Measurements from ENCODE around the gene PJA2. TPM values are rescaled to one million over a fixed set of nuclear protein-coding genes. Genes with fewer than 3 reads are reported as not detected.
"Not testable (repeated sequence)": the region's sequence is repeated elsewhere in the genome, so short reads cannot be mapped to it uniquely, and the experiment has no call there.

The PJA2 gene
- total RNA-seq, 1 donor from 2014 or later, result 53.8 TPM

DNA sequence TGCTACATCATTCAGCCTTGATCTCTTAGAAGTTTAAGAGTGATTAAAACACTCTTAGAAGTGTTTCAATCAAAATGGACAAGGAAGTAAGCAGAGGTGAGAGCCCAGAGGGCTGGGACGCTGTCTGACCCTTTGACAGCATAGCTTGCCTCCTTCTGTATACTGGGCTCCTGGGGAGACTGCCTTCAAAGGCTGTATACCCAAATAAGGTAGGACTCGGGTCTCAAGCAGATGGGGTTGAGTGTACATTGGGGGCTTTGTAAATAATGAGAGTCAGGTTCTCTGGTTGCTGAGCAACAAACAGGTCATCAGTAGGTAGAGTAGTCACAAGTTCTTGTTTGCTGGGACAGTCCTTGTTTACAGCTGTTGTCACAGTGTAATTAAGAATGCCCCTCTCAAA, 97.1 kb downstream of the PJA2 start:
- intact Hi-C loops (cut with micrococcal nuclease), result no loop called here

DNA sequence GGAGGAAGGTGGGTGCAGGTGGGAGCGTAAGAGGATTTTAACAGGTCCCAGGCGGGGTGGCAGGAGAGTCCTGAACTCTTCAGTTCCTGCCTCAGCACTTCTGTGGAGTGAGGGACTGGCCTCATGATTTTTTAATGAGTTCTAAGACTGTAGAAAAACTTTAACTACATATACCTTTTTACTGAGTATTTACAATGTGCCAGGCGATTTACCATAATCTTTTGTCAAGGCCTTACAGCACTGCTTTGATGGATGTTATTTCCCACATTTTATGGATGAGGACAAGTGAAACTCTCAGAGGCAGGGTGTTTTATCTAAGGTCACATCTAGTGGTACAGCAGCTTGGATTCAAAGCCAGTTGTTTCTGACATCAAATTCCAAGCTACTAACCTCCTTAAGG, 99.5 kb downstream of the PJA2 start:
- intact Hi-C loops (cut with micrococcal nuclease), result no loop called here

DNA sequence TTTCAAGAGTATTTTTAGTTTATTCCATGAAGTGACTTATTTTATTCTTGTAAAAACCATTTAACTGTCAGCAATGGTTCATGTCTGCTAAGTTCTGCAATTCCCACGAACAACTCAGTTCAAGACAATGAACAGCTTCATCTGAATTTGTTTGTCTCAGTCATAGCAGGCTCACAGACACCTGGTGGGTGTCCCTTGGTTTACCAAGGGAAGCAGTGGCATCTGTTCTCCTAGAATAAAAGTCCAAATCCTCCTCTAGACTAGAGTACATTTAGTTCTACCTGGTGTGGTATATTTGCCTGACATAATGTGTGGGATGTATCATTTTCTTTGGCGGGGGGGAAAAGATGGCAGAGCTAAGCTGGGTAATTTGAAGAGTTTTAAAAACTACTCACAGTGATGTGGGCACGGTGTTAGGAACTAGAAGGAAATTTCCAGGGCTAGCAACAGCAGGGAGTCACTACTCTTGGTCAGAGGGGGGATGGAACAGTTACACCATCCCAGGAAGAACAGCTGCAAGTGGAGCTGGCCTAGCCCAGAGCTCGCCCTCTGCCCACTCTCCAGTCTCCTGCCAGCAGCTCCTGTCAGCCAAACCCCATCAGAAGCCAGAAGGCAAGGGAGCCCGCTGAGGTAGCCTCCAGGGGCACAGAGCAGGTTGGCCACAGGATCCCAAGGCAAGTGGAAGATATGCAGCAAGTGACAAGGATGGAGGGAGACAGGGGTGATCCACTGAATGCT, 100.3 kb downstream of the PJA2 start:
- intact Hi-C loops (cut with micrococcal nuclease), result no loop called here

DNA sequence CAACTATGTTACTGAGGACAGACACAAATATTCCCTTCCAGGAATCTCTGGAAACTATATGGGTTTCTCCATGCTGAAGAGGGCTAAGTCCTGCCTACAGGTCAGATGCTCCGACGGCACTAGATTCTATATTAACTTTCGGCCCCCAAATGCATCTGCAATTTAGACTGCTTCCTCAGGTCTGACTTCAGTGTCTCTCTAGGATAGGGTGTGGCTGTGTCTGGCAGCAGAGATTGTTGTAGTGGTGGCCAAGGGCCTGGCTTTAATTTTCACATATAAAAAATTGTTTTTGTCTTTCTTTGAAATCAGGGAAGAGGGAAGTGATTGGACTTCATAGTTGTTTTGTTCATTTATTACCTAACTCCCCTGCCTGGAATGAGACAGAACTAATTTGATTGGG, 101.8 kb downstream of the PJA2 start:
- intact Hi-C loops (cut with micrococcal nuclease), result no loop called here

DNA sequence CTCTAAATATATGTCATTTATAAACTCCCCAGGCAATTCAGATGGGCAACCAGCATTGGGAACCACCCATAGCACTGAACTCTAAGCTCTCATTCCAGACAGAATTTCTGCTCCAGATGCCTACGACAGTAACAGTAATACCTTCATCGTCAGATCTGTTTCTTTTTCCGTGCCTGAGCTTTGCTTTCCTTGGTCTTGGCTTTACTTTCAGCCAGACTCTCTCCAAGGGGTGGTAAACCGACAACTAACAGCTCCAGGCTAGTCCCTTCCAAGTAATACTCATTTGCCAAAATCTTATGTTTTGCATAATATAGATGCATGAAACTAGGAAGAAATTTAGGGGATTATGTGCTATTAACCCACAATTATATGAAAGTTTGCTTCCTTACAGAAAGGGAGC, 102.3 kb downstream of the PJA2 start:
- intact Hi-C loops (cut with micrococcal nuclease), result no loop called here

DNA sequence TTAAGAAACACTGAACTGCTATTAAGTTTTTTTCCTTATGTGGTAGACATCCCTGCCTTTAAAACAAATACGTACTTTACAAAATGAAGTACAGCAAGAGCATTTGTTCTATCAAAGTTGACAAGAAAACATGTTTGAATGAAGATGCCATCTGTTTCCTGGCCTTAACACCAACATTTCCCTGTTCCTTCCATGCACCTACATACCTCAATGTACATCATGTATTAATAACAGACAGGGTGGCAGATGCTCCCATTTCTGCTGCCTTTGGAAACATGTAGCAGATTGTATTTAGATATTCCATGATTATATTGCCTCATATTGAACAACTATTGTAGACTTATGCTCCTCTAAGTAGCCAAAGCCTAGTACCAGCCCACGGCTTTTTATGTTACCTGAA, 104.4 kb downstream of the PJA2 start:
- intact Hi-C loops (cut with micrococcal nuclease), result no loop called here

DNA sequence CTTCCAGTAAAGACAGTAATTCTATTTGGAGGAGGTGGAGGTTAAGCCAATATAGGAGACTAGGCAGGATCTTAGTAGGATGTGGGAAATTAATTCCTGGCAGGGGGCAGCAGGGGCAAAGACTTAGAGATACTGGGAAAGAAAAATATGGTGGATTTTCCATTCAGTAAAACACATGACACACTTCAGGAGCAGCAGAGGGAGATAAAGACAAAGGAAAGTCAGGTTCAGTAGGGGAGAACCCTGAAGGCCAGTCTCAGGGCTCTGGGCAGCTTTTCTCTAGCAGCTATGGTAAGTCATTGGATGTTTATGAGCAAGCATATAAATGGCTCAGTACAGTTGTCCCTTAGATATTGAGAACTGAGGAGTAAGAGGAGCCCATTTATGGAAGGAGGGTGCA, 105.5 kb downstream of the PJA2 start:
- intact Hi-C loops (cut with micrococcal nuclease), result no loop called here

DNA sequence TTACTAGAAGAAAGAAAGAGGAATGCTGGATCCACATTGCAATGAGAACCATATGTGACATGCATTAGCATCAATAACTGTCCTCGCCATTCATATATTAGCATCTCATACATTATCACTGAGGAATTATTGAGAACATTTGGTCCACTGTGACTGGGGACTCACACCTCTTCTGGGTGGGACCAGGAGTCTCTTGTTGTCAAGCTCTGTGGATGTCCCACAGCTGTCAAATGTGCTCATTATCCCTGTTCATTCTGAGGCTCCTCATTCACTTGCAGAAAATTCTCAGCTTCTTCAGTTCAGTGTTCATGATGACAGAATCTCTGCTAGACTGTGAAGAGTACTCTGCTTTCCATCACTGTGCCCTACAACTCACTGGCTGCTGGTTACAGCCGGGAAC, 109.4 kb downstream of the PJA2 start:
- intact Hi-C loops (cut with micrococcal nuclease), result no loop called here

DNA sequence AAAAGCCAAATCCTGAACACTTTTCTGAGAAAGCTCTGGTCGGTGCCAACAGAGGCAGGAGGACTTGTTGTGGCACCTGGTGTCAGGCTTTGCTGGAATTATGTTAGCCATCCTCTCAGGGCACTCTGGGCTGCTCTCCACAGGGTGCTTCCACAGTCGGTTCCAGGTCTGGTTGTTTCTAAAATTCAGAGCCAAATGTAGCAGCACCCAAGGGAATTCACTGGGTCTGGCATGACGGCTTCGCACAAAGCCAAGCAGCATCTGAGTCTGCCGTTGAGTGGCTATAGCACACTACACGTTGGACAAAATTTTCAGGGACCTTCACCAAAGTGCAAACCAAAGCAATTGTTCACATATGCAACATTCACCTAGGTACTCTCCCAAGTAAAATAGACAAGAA, 110.2 kb downstream of the PJA2 start:
- intact Hi-C loops (cut with micrococcal nuclease), result no loop called here

DNA sequence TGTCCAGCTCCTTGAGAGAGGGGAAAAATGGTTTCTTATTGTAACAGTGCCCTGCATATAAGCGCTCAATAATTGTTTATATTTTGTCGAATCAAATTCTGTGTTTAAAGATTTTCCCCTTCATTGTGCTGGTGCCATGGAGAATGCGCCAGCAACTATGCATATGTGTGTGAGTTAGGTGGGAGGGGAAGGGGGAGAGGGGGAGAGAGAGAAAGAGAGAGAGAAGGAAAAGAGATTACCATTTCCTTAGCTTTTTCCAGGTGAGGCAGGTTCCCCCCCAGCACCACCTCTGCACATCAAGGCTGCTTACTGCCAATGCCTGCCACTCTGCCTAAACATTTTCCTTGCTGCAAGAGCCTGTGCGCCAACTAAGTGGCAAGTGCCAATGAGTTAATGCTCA, 111.0 kb downstream of the PJA2 start:
- intact Hi-C loops (cut with micrococcal nuclease), result no loop called here

DNA sequence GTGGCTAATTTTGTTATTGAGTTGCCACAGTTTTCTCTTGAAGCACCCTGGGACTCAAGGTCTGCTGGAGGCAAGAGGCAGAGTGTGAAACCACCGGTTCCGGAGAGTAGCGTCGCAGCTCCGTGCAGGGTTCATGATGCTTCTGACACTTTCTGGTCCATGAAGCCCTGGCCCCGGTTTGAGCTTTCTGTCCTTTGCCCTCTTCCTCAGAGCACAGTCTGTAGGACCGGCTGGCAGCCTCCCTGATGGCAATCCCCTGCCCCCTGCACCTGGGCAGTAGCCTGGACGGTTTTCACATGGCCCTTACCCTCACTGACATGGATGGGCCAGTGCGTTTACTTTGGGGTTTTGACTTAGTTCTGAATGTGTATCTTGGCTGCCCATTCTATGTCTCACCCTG, 111.9 kb downstream of the PJA2 start:
- intact Hi-C loops (cut with micrococcal nuclease), result no loop called here

DNA sequence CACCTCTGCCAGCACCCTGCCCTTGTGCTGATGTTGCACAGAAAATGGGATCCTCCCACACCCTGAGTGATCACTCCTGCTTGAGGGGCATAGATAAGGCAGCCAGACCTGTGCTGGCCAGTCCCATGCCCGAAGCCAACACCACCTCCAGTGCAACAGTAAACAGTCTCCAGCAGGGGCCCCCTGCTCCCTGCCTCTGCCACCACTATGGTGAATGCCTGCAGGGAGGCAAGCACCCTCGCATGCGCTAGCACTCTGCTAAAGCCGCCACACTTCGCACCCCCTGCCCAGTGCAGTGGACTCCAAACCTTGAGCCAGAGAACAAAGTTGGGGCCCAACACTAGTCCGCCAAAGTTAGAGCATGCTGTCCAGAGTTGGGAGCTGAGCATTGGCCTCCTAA, 118.7 kb downstream of the PJA2 start:
- intact Hi-C loops (cut with micrococcal nuclease), result no loop called here

DNA sequence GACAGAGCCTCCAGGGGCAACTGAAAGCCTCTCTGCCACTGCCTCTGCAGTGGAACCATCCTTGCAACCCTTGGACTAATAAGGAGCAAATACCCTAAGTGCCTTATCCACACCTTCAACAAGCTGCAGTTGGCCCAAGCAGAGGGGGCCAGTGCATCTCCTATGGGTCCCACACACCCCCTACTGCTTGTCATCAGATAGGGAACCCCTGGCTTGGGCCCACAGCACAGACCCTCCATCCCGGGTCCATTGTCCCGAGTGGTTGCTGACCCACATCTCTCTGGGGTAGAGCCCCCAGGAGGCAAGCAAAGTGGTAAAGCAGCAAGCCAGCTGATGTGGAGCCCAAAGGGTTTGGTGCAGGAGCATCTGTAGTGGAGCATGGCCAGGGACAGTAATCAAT, 119.5 kb downstream of the PJA2 start:
- intact Hi-C loops (cut with micrococcal nuclease), result no loop called here

DNA sequence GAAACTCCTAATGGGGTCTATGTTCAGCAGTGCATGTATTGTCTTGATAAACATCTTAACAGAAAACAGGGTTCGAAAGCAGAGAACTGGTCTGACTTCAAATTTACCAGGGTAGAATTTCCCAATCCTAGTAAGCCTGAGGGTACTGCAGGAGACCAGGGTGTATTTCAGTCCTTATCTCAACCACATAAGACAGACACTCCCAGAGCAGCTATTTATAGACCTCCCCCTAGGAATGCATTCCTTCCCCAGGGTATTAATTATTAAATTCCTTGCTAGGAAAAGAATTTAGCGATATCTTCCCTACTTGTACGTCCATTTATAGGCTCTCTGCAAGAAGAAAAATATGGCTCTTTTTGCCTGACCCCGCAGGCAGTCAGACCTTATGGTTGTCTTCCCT, 123.1 kb downstream of the PJA2 start:
- intact Hi-C loops (cut with micrococcal nuclease), result not testable (repeated sequence)
